AG04449 (cell line): ENCODE measurements around the gene MTMR11.

ENCODE experiments used
- CTCF ChIA-PET: fragments of 350-600 bp; formaldehyde crosslinking; extraction: SDS; loops from one replicate; lab custom pipeline; 2021; ENCODE audit warnings: antibody characterized with exemption; lab: Yijun Ruan, JAX
- POLR2A ChIA-PET: fragments of 400-600, 350-600 bp; formaldehyde crosslinking; extraction: SDS; loops from one replicate; lab custom pipeline; 2020; ENCODE audit warnings: antibody characterized with exemption, inconsistent platforms; lab: Yijun Ruan, JAX
- DNase-seq: peaks from one replicate; pipeline ENCODE4 v3.0.0-alpha.2; 2010; ENCODE audit warnings: low read depth, low spot score
- H3K4me3 ChIP-seq: 2 replicates; pipeline ENCODE4 v1.5.1; 2011; ENCODE audit warnings: low read depth, mild to moderate bottlenecking, control low read depth, low read length
- CTCF ChIP-seq: IDR thresholded peaks from one replicate; pipeline ENCODE4 v1.5.1; 2011; ENCODE audit warnings: mild to moderate bottlenecking, moderate library complexity, low read length, control low read depth, inconsistent platforms; ENCODE audit not compliant: insufficient read depth; ENCODE audit errors: missing control alignments

MTMR11 gene

GRCh38 chr1:149917571-149918144, 19.0 kb downstream of the MTMR11 start, which contains the start of gene SV2A:
SV2A (minus strand) TSS chr1:149917844; CDS start chr1:149913840, 4,004 bp downstream.
- no peak for DNase-seq
- POLR2A ChIA-PET: no interaction called here
- CTCF ChIA-PET: no interaction called here
- peak within 1 kb of the TSS; percentile 83 for H3K4me3 ChIP-seq
- no peak for TF ChIP-seq CTCF

- DNase-seq: no peak
- H3K4me3 ChIP-seq: peak overlapping the region; percentile 83
- TF ChIP-seq CTCF: no peak
- CTCF ChIA-PET: interaction anchor here (0.8 to 1.3 kb wide), 2 partner anchors 10 to 29 kb away, joined by 3 to 5 read pairs; a partner anchor contains a TSS
- POLR2A ChIA-PET: interaction anchor here (1.5 kb wide), 1 partner anchor 29 kb away, joined by 6 read pairs; a partner anchor contains a TSS
Observed at GRCh38 chr1:149916898-149917252, 19.8 kb downstream of the MTMR11 start.

- no peak for TF ChIP-seq CTCF
- ChIA-PET CTCF (interaction anchor here (0.7 to 1.7 kb wide), 4 partner anchors 9 to 46 kb away, joined by 3 to 5 read pairs (median 4); a partner anchor contains a TSS), POLR2A (interaction anchor here (1.5 kb wide), 1 partner anchor 29 kb away, joined by 6 read pairs; a partner anchor contains a TSS)
- DNase-seq: no peak
- H3K4me3 ChIP-seq: peak overlapping the region; percentile 83
Observed at GRCh38 chr1:149916193-149916897, 20.3 kb downstream of the MTMR11 start.

GRCh38 chr1:149915429-149916192, 21.1 kb downstream of the MTMR11 start:
- POLR2A ChIA-PET: interaction anchor here (1.5 kb wide), 1 partner anchor 28 kb away, joined by 6 read pairs; a partner anchor contains a TSS
- no peak for TF ChIP-seq CTCF
- no peak for DNase-seq
- CTCF ChIA-PET: interaction anchor here (0.7 to 1.7 kb wide), 5 partner anchors 8 to 250 kb away, joined by 3 to 5 read pairs (median 4); a partner anchor contains a TSS
- peak overlapping the region; percentile 83; the same call in 1 of the 2 replicates for H3K4me3 ChIP-seq

- ChIA-PET POLR2A (interaction anchor here (1.2 kb wide), 1 partner anchor 28 kb away, joined by 3 read pairs; a partner anchor contains a TSS), CTCF (interaction anchor here (1.2 to 1.7 kb wide), 2 partner anchors 13 to 251 kb away, joined by 3 to 4 read pairs; no protein-coding TSS in a partner anchor)
- no peak for TF ChIP-seq CTCF
- DNase-seq: no peak
- H3K4me3 ChIP-seq: no peak overlapping the region
Observed at GRCh38 chr1:149914545-149914944, 22.1 kb downstream of the MTMR11 start.
